HepG2 (cell line): ENCODE data around the gene ABCB11. TPM values are rescaled to one million over a fixed set of nuclear protein-coding genes. Genes with fewer than 3 reads are reported as not detected.

Source experiments
- CHD2 ChIP-seq: IDR thresholded peaks from 2 replicates; pipeline ENCODE4 v1.6.1; 2011; ENCODE audit warnings: low read depth, low read length, improper control_type of control experiment
- HNRNPH1 ChIP-seq: fragments of 200-400 bp; formaldehyde crosslinking; optimal IDR thresholded peaks from 2 replicates; pipeline ENCODE3; 2017; ENCODE audit warnings: mild to moderate bottlenecking, low read depth, low read length
- KDM3A ChIP-seq: IDR thresholded peaks from 2 replicates; pipeline ENCODE4 v1.6.1; 2018; ENCODE audit warnings: low read depth, missing compliant biosample characterization
- NR2C2 ChIP-seq: sonication (generic); formaldehyde crosslinking; IDR thresholded peaks from 2 replicates; pipeline ENCODE4 v1.4.0; 2020; ENCODE audit warnings: missing genetic modification reagents, mild to moderate bottlenecking, moderate library complexity, borderline replicate concordance
- PRDM15 ChIP-seq: sonication (generic); formaldehyde crosslinking; IDR thresholded peaks from 2 replicates; pipeline ENCODE4 v1.4.0; 2020; ENCODE audit warnings: missing genetic modification reagents
- TBX2 ChIP-seq: sonication (generic); formaldehyde crosslinking; IDR thresholded peaks from 2 replicates; pipeline ENCODE4 v1.5.0; 2020; ENCODE audit warnings: missing genetic modification reagents, mild to moderate bottlenecking, borderline replicate concordance
- THRA ChIP-seq: sonication (generic); formaldehyde crosslinking; IDR thresholded peaks from 2 replicates; pipeline ENCODE4 v1.4.0; 2020; ENCODE audit warnings: missing genetic modification reagents, borderline replicate concordance
- TOPORS ChIP-seq: sonication (generic); formaldehyde crosslinking; IDR thresholded peaks from 2 replicates; pipeline ENCODE4 v1.8.0; 2023; ENCODE audit warnings: mild to moderate bottlenecking, missing genetic modification reagents
- ZNF143 ChIP-seq: sonication (generic); formaldehyde crosslinking; IDR thresholded peaks from 2 replicates; pipeline ENCODE4 v1.4.0; 2020; ENCODE audit warnings: missing genetic modification reagents
- ZNF235 ChIP-seq: sonication (generic); formaldehyde crosslinking; IDR thresholded peaks from 2 replicates; pipeline ENCODE4 v1.8.1; 2023; ENCODE audit warnings: mild to moderate bottlenecking, missing genetic modification reagents, borderline replicate concordance
- ZNF280B ChIP-seq: sonication (generic); formaldehyde crosslinking; IDR thresholded peaks from 2 replicates; pipeline ENCODE4 v1.5.0; 2020; ENCODE audit warnings: missing genetic modification reagents, mild to moderate bottlenecking, borderline replicate concordance
- ZNF407 ChIP-seq: sonication (generic); formaldehyde crosslinking; IDR thresholded peaks from one replicate; pipeline ENCODE4 v1.5.1; 2020; ENCODE audit warnings: mild to moderate bottlenecking, missing genetic modification reagents; ENCODE audit errors: not compliant biosample characterization
- polyA plus RNA-seq, 8 experiments: library from polyadenylated mRNA; depleted of rRNA in 3 of 8; stranded (reverse) in 7 of 8; unstranded in 1 of 8; fragments of >200 nt; fragmentation: Illumina TruSeq in 4 of 8; extraction: Trizol in 4 of 8; gene quantifications; 2 replicates each; pipeline versions ENCODE4 v1.2.1 to v1.2.3, GENCODE V29; 2011 to 2016; ENCODE audit warnings: low read depth in 4 of 8, missing spikeins in 1 of 8, mixed read lengths in 1 of 8; ENCODE audit not compliant: insufficient read depth in 1 of 8
- total RNA-seq, 5 experiments: library from RNA; depleted of rRNA; stranded (reverse); fragments of >200 nt; fragmentation: Illumina TruSeq; extraction: Trizol; gene quantifications; 2 replicates each; pipeline ENCODE4 v1.2.3, GENCODE V29; 2016; ENCODE audit warnings: low read depth in 1 of 5

Gene ABCB11
- total and polyA plus RNA-seq, 2 of the 13 experiments (the other 11 are each of a cell fraction or from before 2014, with no cell fraction given), result not detected

- TF ChIP-seq ZNF407 (no peak), KDM3A (CRISPR knock-in tag) (no peak), ZNF143 (CRISPR knock-in tag) (no peak), TOPORS (CRISPR knock-in tag) (no peak), NR2C2 (CRISPR knock-in tag) (peak; percentile 48; the same call in 1 of the 2 replicates), PRDM15 (CRISPR knock-in tag) (no peak), ZNF280B (no peak), HNRNPH1 (no peak), TBX2 (no peak), THRA (CRISPR knock-in tag) (0 out of 2 replicates have a peak, but pooled peaks have one; percentile 46), ZNF235 (no peak), CHD2 (no peak)
Observed at GRCh38 chr2:168961450-168962229, 69.5 kb downstream of the ABCB11 start (continued).
